ENCODE measurements around the gene ACSF3. TPM values are rescaled to one million over a fixed set of nuclear protein-coding genes. Genes with fewer than 3 reads are reported as not detected.

The ACSF3 gene
- total RNA-seq, 1 experiment from 2014 or later: 34.0 TPM

GRCh38 chr16:89139907-89140361 lies 46.3 kb downstream of the ACSF3 start:
- Histone ChIP-seq H3K4me1 (replicated peaks; ENCODE audit: insufficient read depth) (no peaks in the 10 kb centered on the region), H2AFZ (no peak overlapping the region), H3K27ac (no peak overlapping the region), H3K9me3 (ENCODE audit: insufficient read depth, low read depth) (no peaks in the 10 kb centered on the region), H3K4me3 (no peak overlapping the region), H3K79me2 (ENCODE audit: low read depth) (no peaks in the 10 kb centered on the region), H3K36me3 (ENCODE audit: low read depth) (no peaks in the 10 kb centered on the region), H3K27me3 (ENCODE audit: insufficient read depth, low read depth) (no peaks in the 10 kb centered on the region), H3K9me2 (ENCODE audit: insufficient read depth) (no peaks in the 10 kb centered on the region), H4K20me1 (ENCODE audit: insufficient read depth) (no peaks in the 10 kb centered on the region; the same call in 1 of the 2 replicates), H3F3A (ENCODE audit: insufficient read depth, low read depth) (no peaks in the 10 kb centered on the region), H3K4me2 (no peak overlapping the region)
- ChIA-PET CTCF (no interaction called here), POLR2A (ENCODE audit: unreplicated experiment) (no interaction called here)
- TF ChIP-seq EZH2 (IDR thresholded peaks at IDR 0.05; ENCODE audit: low read depth): no peak
- no peak for TF ChIP-seq CTCF (conservative IDR thresholded peaks at IDR 0.05)
- no TSS peak for BruUV-seq (replicated peaks)
- no peak for DNase-seq
- intact Hi-C loops (cut with micrococcal nuclease; ENCODE audit: unreplicated experiment): no loop called here

GRCh38 chr16:89140401-89140800 lies 46.7 kb downstream of the ACSF3 start:
- Histone ChIP-seq H2AFZ (no peak overlapping the region), H3K9me3 (ENCODE audit: insufficient read depth, low read depth) (no peaks in the 10 kb centered on the region), H3K4me3 (no peak overlapping the region), H3K9me2 (ENCODE audit: insufficient read depth) (no peaks in the 10 kb centered on the region), H3F3A (ENCODE audit: insufficient read depth, low read depth) (no peaks in the 10 kb centered on the region), H3K79me2 (ENCODE audit: low read depth) (no peaks in the 10 kb centered on the region), H3K4me1 (replicated peaks; ENCODE audit: insufficient read depth) (no peaks in the 10 kb centered on the region), H3K27ac (no peak overlapping the region), H3K36me3 (ENCODE audit: low read depth) (no peaks in the 10 kb centered on the region), H4K20me1 (ENCODE audit: insufficient read depth) (no peaks in the 10 kb centered on the region; the same call in 1 of the 2 replicates), H3K4me2 (no peak overlapping the region), H3K27me3 (ENCODE audit: insufficient read depth, low read depth) (no peaks in the 10 kb centered on the region)
- POLR2A ChIA-PET (ENCODE audit: unreplicated experiment): no interaction called here
- no peak for TF ChIP-seq EZH2 (IDR thresholded peaks at IDR 0.05; ENCODE audit: low read depth)
- CTCF ChIA-PET: no interaction called here
- BruUV-seq (replicated peaks): no TSS peak
- DNase-seq: no peak
- intact Hi-C loops (cut with micrococcal nuclease; ENCODE audit: unreplicated experiment): no loop called here

- Histone ChIP-seq H3K4me2 (no peak overlapping the region), H3K36me3 (ENCODE audit: low read depth) (no peaks in the 10 kb centered on the region), H3K27me3 (ENCODE audit: insufficient read depth, low read depth) (no peaks in the 10 kb centered on the region), H3K9me3 (ENCODE audit: insufficient read depth, low read depth) (no peaks in the 10 kb centered on the region), H3F3A (ENCODE audit: insufficient read depth, low read depth) (no peaks in the 10 kb centered on the region), H3K79me2 (ENCODE audit: low read depth) (no peaks in the 10 kb centered on the region), H3K9me2 (ENCODE audit: insufficient read depth) (no peaks in the 10 kb centered on the region), H3K27ac (no peak overlapping the region), H3K4me1 (replicated peaks; ENCODE audit: insufficient read depth) (no peaks in the 10 kb centered on the region), H2AFZ (no peak overlapping the region), H4K20me1 (ENCODE audit: insufficient read depth) (no peaks in the 10 kb centered on the region; the same call in 1 of the 2 replicates), H3K4me3 (no peak overlapping the region)
- ChIA-PET POLR2A (ENCODE audit: unreplicated experiment) (no interaction called here), CTCF (no interaction called here)
- TF ChIP-seq CTCF (conservative IDR thresholded peaks at IDR 0.05): no peak
- TF ChIP-seq EZH2 (IDR thresholded peaks at IDR 0.05; ENCODE audit: low read depth): no peak
- no peak for DNase-seq
- intact Hi-C loops (cut with micrococcal nuclease; ENCODE audit: unreplicated experiment): no loop called here
- no TSS peak for BruUV-seq (replicated peaks)
Measured at GRCh38 chr16:89140981-89141883, 47.6 kb downstream of the ACSF3 start.

Measured in PC-9 (cell line).